ENCODE results near the gene VWA8.
"Not testable (repeated sequence)": the region's sequence is repeated elsewhere in the genome, so short reads cannot be mapped to it uniquely, and the experiment has no call there.

Gene VWA8

DNA sequence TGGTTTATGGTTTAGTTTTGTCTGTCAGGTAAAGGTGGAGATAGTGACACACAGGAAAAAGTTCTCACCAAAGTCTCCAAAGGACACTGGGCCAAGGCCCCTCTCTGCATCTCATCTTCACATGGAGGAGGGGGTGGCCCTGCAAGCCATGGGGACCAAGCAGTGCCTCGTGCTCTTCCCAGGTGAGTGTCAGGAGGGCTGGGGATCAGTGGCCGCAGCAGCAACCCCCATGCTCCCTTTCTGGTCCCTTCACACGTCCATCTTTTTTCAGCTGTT, 415.5 kb downstream of the VWA8 start:
- no peak for ATAC-seq
- no peak for TF ChIP-seq ZNF8 (CRISPR knock-in tag; IDR thresholded peaks at IDR 0.05)
- TF ChIP-seq TCF4 (CRISPR knock-in tag; IDR thresholded peaks at IDR 0.05; ENCODE audit: borderline replicate concordance): no peak

DNA sequence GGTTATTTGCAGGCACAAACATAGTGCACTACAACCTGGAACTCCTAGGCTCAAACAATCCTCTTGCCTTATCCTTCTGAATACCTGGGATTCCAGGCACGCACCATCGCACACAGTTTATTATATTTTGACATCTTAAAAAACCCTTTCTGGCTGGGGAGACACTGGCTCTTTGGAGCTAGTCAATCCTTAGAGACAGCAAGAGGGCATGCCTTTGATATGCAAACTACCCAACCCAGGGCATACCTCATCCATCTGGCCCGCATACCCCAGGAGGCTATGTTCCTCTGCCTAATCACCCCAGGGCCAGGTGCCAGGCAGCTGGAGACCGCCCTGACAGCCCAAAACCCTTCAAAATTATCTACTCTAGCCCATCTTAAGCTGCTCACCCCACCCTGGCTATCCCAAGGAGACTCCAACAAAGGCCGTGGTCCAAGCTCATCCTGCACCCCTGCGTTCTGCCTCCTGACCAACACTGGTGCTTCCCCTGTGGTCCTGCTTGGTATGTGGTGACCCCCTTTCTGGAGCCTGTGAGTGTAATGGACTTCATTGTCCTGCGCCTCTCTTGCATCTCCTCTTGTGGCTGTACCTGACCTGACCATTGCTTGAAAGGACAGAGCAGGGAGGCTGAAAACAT, 417.1 kb downstream of the VWA8 start:
- ATAC-seq: no peak
- no peak for TF ChIP-seq TCF4 (CRISPR knock-in tag; IDR thresholded peaks at IDR 0.05; ENCODE audit: borderline replicate concordance)
- no peak for TF ChIP-seq ZC3H10 (CRISPR knock-in tag; IDR thresholded peaks at IDR 0.05)
- no peak for TF ChIP-seq SNAI2 (CRISPR knock-in tag; IDR thresholded peaks at IDR 0.05)
- no peak for TF ChIP-seq ZFP30 (CRISPR knock-in tag; IDR thresholded peaks at IDR 0.05)
- no peak for TF ChIP-seq BACH2 (CRISPR knock-in tag; IDR thresholded peaks at IDR 0.05; ENCODE audit: borderline replicate concordance)
- TF ChIP-seq, protein P1, sequence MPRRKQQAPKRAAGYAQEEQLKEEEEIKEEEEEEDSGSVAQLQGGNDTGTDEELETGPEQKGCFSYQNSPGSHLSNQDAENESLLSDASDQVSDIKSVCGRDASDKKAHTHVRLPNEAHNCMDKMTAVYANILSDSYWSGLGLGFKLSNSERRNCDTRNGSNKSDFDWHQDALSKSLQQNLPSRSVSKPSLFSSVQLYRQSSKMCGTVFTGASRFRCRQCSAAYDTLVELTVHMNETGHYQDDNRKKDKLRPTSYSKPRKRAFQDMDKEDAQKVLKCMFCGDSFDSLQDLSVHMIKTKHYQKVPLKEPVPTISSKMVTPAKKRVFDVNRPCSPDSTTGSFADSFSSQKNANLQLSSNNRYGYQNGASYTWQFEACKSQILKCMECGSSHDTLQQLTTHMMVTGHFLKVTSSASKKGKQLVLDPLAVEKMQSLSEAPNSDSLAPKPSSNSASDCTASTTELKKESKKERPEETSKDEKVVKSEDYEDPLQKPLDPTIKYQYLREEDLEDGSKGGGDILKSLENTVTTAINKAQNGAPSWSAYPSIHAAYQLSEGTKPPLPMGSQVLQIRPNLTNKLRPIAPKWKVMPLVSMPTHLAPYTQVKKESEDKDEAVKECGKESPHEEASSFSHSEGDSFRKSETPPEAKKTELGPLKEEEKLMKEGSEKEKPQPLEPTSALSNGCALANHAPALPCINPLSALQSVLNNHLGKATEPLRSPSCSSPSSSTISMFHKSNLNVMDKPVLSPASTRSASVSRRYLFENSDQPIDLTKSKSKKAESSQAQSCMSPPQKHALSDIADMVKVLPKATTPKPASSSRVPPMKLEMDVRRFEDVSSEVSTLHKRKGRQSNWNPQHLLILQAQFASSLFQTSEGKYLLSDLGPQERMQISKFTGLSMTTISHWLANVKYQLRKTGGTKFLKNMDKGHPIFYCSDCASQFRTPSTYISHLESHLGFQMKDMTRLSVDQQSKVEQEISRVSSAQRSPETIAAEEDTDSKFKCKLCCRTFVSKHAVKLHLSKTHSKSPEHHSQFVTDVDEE (CRISPR knock-in tag; IDR thresholded peaks at IDR 0.05): no peak
- no peak for TF ChIP-seq GLIS3 (CRISPR knock-in tag; IDR thresholded peaks at IDR 0.05)
- TF ChIP-seq ESRRG (CRISPR knock-in tag; IDR thresholded peaks at IDR 0.05): no peak
- TF ChIP-seq, protein P2, sequence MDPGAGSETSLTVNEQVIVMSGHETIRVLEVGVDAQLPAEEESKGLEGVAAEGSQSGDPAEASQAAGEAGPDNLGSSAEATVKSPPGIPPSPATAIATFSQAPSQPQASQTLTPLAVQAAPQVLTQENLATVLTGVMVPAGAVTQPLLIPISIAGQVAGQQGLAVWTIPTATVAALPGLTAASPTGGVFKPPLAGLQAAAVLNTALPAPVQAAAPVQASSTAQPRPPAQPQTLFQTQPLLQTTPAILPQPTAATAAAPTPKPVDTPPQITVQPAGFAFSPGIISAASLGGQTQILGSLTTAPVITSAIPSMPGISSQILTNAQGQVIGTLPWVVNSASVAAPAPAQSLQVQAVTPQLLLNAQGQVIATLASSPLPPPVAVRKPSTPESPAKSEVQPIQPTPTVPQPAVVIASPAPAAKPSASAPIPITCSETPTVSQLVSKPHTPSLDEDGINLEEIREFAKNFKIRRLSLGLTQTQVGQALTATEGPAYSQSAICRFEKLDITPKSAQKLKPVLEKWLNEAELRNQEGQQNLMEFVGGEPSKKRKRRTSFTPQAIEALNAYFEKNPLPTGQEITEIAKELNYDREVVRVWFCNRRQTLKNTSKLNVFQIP (CRISPR knock-in tag; IDR thresholded peaks at IDR 0.05; ENCODE audit: borderline replicate concordance, low read depth): no peak
- TF ChIP-seq TOX (CRISPR knock-in tag; IDR thresholded peaks at IDR 0.05; ENCODE audit: borderline replicate concordance): no peak
- no peak for TF ChIP-seq ZNF70 (CRISPR knock-in tag; IDR thresholded peaks at IDR 0.05)
- no peak for TF ChIP-seq RARB (CRISPR knock-in tag; IDR thresholded peaks at IDR 0.05)
- TF ChIP-seq, protein P3, sequence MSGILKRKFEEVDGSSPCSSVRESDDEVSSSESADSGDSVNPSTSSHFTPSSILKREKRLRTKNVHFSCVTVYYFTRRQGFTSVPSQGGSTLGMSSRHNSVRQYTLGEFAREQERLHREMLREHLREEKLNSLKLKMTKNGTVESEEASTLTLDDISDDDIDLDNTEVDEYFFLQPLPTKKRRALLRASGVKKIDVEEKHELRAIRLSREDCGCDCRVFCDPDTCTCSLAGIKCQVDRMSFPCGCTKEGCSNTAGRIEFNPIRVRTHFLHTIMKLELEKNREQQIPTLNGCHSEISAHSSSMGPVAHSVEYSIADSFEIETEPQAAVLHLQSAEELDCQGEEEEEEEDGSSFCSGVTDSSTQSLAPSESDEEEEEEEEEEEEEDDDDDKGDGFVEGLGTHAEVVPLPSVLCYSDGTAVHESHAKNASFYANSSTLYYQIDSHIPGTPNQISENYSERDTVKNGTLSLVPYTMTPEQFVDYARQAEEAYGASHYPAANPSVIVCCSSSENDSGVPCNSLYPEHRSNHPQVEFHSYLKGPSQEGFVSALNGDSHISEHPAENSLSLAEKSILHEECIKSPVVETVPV (CRISPR knock-in tag; IDR thresholded peaks at IDR 0.05): no peak
- TF ChIP-seq ZFP3 (CRISPR knock-in tag; IDR thresholded peaks at IDR 0.05): no peak

DNA sequence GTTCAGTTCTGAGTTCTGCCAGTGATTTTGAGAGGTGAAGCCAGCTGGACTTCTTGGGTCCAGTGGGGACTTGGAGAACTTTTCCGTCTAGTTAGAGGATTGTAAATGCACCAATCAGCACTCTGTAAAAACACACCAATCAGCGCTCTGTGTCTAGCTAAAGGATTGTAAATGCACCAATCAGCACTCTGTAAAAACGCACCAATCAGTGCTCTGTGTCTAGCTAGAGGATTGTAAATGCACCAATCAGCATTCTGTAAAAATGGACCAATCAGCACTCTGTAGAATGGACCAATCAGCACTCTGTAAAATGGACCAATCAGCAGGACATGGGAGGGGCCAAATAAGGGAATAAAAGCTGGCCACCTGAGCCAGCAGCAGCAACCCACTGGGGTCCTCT, 418.1 kb downstream of the VWA8 start:
- not testable (repeated sequence) for ATAC-seq

DNA sequence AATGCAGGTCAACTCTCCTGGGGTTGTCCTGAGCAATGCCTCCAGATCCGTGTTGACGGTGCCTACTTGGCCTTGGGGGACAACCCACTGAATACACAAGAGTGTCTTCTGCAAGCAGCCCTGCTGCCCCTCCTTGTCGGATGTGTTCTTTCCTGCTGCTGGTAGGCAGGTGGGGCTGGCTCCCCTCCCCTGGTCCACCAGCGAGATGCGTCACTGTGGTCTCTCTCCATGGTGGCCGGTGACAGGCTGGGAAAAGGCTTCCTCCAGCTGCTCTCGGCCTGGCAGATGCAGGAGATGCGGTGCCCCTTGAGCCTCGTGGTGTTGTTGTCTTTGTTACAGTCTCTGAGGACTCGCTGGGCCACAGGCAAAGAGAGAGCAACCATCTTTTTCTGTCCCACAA, 418.6 kb downstream of the VWA8 start:
- no peak for ATAC-seq
- TF ChIP-seq OSR1 (CRISPR knock-in tag; IDR thresholded peaks at IDR 0.05) (no peak), ZNF565 (CRISPR knock-in tag; conservative IDR thresholded peaks at IDR 0.05; ENCODE audit: low read depth) (no peak), BACH2 (CRISPR knock-in tag; IDR thresholded peaks at IDR 0.05; ENCODE audit: borderline replicate concordance) (no peak), PPARA (CRISPR knock-in tag; IDR thresholded peaks at IDR 0.05; ENCODE audit: borderline replicate concordance) (no peak), TCF4 (CRISPR knock-in tag; IDR thresholded peaks at IDR 0.05; ENCODE audit: borderline replicate concordance) (no peak), SNAI2 (CRISPR knock-in tag; IDR thresholded peaks at IDR 0.05) (no peak), ZFP30 (CRISPR knock-in tag; IDR thresholded peaks at IDR 0.05) (no peak), GLIS3 (CRISPR knock-in tag; IDR thresholded peaks at IDR 0.05) (no peak), ARNTL (CRISPR knock-in tag; IDR thresholded peaks at IDR 0.05; ENCODE audit: borderline replicate concordance, low read depth) (no peak), RARB (CRISPR knock-in tag; IDR thresholded peaks at IDR 0.05) (no peak), CSDC2 (CRISPR knock-in tag; IDR thresholded peaks at IDR 0.05) (no peak), ZNF8 (CRISPR knock-in tag; IDR thresholded peaks at IDR 0.05) (no peak)
- TF ChIP-seq, protein P4, sequence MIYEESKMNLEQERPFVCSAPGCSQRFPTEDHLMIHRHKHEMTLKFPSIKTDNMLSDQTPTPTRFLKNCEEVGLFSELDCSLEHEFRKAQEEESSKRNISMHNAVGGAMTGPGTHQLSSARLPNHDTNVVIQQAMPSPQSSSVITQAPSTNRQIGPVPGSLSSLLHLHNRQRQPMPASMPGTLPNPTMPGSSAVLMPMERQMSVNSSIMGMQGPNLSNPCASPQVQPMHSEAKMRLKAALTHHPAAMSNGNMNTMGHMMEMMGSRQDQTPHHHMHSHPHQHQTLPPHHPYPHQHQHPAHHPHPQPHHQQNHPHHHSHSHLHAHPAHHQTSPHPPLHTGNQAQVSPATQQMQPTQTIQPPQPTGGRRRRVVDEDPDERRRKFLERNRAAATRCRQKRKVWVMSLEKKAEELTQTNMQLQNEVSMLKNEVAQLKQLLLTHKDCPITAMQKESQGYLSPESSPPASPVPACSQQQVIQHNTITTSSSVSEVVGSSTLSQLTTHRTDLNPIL (CRISPR knock-in tag; IDR thresholded peaks at IDR 0.05; ENCODE audit: low read depth): no peak
- TF ChIP-seq, protein P5, sequence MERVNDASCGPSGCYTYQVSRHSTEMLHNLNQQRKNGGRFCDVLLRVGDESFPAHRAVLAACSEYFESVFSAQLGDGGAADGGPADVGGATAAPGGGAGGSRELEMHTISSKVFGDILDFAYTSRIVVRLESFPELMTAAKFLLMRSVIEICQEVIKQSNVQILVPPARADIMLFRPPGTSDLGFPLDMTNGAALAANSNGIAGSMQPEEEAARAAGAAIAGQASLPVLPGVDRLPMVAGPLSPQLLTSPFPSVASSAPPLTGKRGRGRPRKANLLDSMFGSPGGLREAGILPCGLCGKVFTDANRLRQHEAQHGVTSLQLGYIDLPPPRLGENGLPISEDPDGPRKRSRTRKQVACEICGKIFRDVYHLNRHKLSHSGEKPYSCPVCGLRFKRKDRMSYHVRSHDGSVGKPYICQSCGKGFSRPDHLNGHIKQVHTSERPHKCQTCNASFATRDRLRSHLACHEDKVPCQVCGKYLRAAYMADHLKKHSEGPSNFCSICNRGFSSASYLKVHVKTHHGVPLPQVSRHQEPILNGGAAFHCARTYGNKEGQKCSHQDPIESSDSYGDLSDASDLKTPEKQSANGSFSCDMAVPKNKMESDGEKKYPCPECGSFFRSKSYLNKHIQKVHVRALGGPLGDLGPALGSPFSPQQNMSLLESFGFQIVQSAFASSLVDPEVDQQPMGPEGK (CRISPR knock-in tag; IDR thresholded peaks at IDR 0.05; ENCODE audit: borderline replicate concordance): no peak
